Globus pallidus (tissue), 1 donor: ENCODE measurements around the gene PHF2.

Experiments used
- DNase-seq: peaks from one replicate; pipeline ENCODE4 v3.0.0-alpha.2; 2015; ENCODE audit warnings: low spot score

The PHF2 gene

GRCh38 chr9:93701494-93702218, 125.3 kb downstream of the PHF2 start:
- no peak for DNase-seq

DNA sequence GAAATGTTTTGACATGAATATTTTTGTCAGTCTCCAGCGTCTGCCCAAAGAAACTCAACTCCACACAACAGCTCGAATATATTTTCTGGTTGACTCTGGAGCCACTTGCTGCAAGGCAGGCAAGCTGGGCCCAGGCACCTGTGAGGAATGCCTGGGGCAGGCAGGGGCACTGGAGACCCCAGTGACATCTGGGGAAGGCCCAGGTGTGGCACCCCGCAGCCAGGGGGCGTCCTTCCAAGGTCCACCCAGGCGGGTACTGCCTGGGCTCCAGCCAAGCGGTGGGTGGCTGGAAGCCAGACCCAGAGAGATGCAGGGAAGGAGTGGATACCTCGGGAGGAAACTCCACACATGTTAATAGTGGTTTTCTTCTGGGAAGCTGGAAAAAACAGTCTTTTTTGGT, 125.9 kb downstream of the PHF2 start:
- no peak for DNase-seq

- no peak for DNase-seq
Observed at GRCh38 chr9:93708289-93708986, 132.1 kb downstream of the PHF2 start.

DNA sequence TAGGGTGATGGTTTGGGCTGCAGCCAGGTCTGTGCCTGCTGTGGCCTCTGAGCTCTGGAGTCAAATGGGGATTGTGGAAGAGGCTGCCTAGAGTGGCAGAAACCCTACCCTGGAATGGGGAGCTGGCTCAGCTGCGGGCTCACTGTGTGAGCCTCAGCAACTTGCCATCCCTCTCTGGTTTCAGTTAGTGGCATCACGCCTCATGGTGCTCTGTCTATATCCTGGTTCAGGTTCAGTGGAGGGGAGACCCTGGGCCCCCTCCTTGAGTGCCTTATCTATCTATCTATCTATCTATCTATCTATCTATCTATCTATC, 132.6 kb downstream of the PHF2 start:
- DNase-seq: no peak

GRCh38 chr9:93709600-93710369, 133.4 kb downstream of the PHF2 start:
- no peak for DNase-seq

DNA sequence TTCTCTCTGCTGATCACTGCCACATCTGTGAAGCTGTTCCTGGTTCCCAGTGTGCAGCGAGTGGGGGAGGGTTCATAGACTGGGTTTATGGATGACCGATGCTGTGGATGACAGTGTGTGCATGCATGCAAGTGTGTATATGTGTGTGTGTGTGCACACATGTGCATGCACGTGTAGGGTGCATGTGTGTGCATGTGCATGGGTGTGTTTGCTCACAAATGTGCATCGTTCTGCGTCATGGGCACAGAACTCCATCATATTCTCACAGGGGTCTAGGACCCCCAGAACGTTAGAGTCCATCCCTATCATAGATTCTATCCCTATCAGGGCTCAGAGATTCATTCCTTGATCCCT, 134.0 kb downstream of the PHF2 start:
- DNase-seq: no peak

GRCh38 chr9:93711002-93711401, 134.6 kb downstream of the PHF2 start:
- no peak for DNase-seq

- no peak for DNase-seq
Observed at GRCh38 chr9:93712896-93713295, 136.5 kb downstream of the PHF2 start.

DNA sequence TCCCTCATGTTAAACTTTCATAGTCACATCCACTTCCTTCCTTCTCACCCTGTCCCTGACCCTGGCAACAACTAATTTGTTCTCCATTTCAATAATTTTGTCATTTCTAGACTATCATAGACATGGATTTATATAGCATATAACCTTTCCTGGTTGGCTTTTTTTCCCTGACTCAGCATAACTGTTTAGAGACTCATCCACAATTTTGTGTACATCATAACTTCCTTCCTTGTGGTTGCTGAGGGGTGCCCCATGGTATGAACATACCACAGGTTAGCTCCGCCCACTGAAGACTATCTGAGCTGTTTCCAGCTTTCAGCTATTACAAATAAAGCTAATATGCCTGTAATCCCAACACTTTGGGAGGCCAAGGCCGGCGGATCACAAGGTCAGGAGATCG, 137.3 kb downstream of the PHF2 start:
- DNase-seq: no peak

DNA sequence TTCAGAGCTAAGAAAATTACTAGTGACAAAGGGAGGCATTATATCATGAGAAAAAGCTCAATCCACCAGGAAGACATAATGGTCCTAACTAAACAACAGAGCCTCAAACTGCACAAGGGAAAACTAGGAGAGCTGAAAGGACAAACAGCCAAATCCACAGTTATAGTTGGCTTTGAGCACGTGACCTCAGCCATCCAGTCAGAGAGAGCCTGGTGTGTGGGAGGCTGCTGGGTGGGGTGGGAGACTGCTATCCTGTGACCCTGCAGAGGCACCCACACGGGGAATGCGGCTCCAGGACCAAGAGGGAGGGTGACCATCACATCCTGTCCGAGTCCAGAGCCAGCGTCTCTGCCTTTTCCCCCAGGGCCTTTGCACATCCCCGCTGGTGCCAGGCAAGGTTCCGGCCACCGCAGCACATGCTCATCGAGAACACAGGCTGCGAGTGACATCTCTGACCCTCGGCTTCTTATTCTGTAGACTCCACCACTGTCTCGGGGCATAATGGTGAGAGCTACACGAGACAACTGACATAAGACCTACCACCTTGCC, 145.1 kb downstream of the PHF2 start:
- DNase-seq: no peak

- DNase-seq: no peak
Observed at GRCh38 chr9:93724852-93725251, 148.5 kb downstream of the PHF2 start.

DNA sequence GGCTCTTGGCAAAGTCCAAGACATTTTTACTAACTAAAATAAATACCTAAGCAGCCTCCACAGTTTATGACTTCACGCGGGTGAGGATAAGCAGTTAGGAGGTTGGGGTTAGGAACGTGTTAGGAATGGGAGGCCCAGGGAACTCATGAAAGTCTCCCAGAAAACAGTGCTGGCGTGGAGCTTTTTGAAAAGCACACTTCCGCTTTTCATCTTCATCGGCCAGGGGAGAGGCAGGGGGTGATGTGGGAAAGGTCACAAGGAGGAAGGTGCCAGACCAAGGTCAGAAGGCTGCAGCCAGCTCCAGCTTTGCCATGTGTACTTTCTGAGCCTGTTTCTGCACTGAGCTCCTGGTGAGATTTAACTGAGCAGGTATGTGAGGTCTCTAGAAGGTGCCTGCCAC, 149.0 kb downstream of the PHF2 start:
- no peak for DNase-seq

DNA sequence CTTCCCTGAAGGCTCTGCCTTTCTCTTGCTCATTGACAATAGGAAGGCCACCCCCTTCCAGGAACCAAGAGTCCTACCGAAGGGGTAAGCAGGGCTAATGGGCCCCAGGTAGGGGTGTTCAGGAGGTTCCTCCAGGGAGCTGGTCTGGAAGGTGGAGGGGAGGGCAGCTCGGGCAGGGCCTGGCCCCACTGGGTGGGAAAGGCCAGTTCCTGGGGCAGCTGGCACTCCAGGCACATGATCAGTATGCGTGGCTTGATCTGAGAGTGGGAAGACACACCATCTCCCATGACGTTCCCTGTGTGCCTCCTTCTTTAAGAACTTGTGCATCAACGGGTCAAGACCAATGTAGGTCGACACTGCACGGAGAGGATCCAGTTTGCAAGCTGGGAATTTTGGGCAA, 149.8 kb downstream of the PHF2 start:
- no peak for DNase-seq
